Pancreas (tissue), 10 donors: ENCODE measurements around the gene SNU13. TPM values are rescaled to one million over a fixed set of nuclear protein-coding genes. Genes with fewer than 3 reads are reported as not detected.

Experiments used
- ATAC-seq, 4 donors: fragments of 200-7000 bp; cut with Tn5 transposase; one replicate each; pipeline versions ENCODE4 v1.8.0 to v1.9.1; 2020; ENCODE audit warnings: mild to moderate bottlenecking in 4 of 4, moderate library complexity in 4 of 4
- DNase-seq, 6 donors: peaks; one replicate each; pipeline ENCODE4 v3.0.0-alpha.2; 2020
- FAIRE-seq: peaks from 2 replicates; lab custom pipeline; 2012; peaks lifted over from hg19 to GRCh38; lab: Jason Lieb, UNC
- H3K27ac ChIP-seq, 4 donors: fragments of 200-600 bp; sonication (generic); 1 replicate in 3 of 4; 2 replicates in 1 of 4; pipeline versions ENCODE4 v1.5.0 to v1.8.0; 2020
- H3K27me3 ChIP-seq, 4 donors: fragments of 200-600 bp; one replicate each; pipeline ENCODE4 v1.8.0; 2021
- H3K36me3 ChIP-seq, 3 donors: fragments of 200-600 bp; sonication (generic) in 1 of 3; one replicate each; pipeline versions ENCODE4 v1.5.0 to v1.8.0; 2020 to 2021
- H3K4me1 ChIP-seq, 3 donors: fragments of 200-600 bp; one replicate each; pipeline ENCODE4 v1.8.0; 2021
- H3K4me3 ChIP-seq, 4 donors: fragments of 200-600 bp; sonication (generic) in 2 of 4; one replicate each; pipeline versions ENCODE4 v1.5.0 to v1.8.0; 2020 to 2021
- H3K9me3 ChIP-seq, 4 donors: fragments of 200-600 bp; one replicate each; pipeline ENCODE4 v1.8.0; 2021
- CTCF ChIP-seq, 4 donors: fragments of 200-600 bp; sonication (generic) in 3 of 4; IDR thresholded peaks; one replicate each; pipeline versions ENCODE4 v1.5.0 to v1.8.0; 2021; ENCODE audit warnings: antibody characterized with exemption in 4 of 4
- WGBS, 2 donors: extraction: QIAGEN DNeasy Blood & Tissue Kit; methylation state at CpG; one replicate each; pipeline ENCODE4 v1.1.7; 2013; 5-methylcytosine and 5-hydroxymethylcytosine counted together
- intact Hi-C, 3 donors: fragments of 100-400 bp; cut with DNase I; formaldehyde crosslinking; loops; one replicate each; pipeline versions ENCODE4 v1.11.1 to v1.14.2; 2022
- polyA plus RNA-seq, 2 donors: library from polyadenylated mRNA; stranded (reverse); fragments of 200-250 nt; gene quantifications; one replicate each; pipeline ENCODE4 v1.2.3, GENCODE V29; 2013
- total RNA-seq, 6 donors: library from RNA; stranded (reverse); fragmentation: NEBNext Ultra II Directional in 4 of 6; extraction: Animal tissue kit (Norgen Biotek cat#: 25700) in 4 of 6; gene quantifications; one replicate each; pipeline versions ENCODE4 v1.2.1 to v1.2.4, GENCODE V29; 2021 to 2023
- donor health status: healthy with polysubstance abuse.
- donor health status: DM: no; HTN: no; CAD: no; lungs with moderate emphysema.
- donor health status: DM: no; HTN: no; CAD: no.
- donor health status: control.
- donor health status: control.
- donor health status: Bipolar disorder and iron deficiency.
- donor health status: DM: yes; HTN: yes; CAD: no.
- donor health status: DM: no; HTN: no; CAD: no.
- donor health status: DM: no; HTN: no; CAD: no.
- donor health status: DM: yes; HTN: yes; CAD: no.

Gene SNU13
- total and polyA plus RNA-seq, 8 donors = 43.5 to 89.7 (median 59.5) TPM

GRCh38 chr22:41650821-41651220 lies 37.8 kb downstream of the SNU13 start:
- no peaks in the 10 kb centered on the region for H3K4me1 ChIP-seq
- ATAC-seq (peak in 1 of 4 donors; percentile 34), DNase-seq (no peak), FAIRE-seq (no peak)
- intact Hi-C loops = no loop called here
- H3K27me3 ChIP-seq = no peaks in the 10 kb centered on the region
- H3K27ac ChIP-seq = no peak overlapping the region
- no peak for TF ChIP-seq CTCF (IDR thresholded peaks at IDR 0.05)
- no peak overlapping the region for H3K4me3 ChIP-seq
- H3K36me3 ChIP-seq = peaks cover 3 to 84% (median 42%) of the 10 kb centered on the region in 3 donors
- no peaks in the 10 kb centered on the region for H3K9me3 ChIP-seq
- WGBS, 2 donors = 92 to 94% methylated on average over 11 of the region's 11 CpGs

- Histone ChIP-seq H3K4me1 (no peaks in the 10 kb centered on the region), H3K9me3 (no peaks in the 10 kb centered on the region), H3K27me3 (no peaks in the 10 kb centered on the region), H3K36me3 (peaks cover 2 to 85% (median 40%) of the 10 kb centered on the region in 3 donors), H3K4me3 (no peak overlapping the region), H3K27ac (no peak overlapping the region)
- intact Hi-C loops = no loop called here
- no peak for TF ChIP-seq CTCF (IDR thresholded peaks at IDR 0.05)
- DNase-seq (no peak), FAIRE-seq (no peak), ATAC-seq (no peak)
- 97 to 100% methylated on average over 1 of the region's 1 CpG for WGBS, 2 donors
These were observed 38.4 kb downstream of the SNU13 start for GRCh38 chr22:41650229-41650628.

- H3K27me3 ChIP-seq = no peaks in the 10 kb centered on the region
- no peak overlapping the region for H3K27ac ChIP-seq
- intact Hi-C loops = no loop called here
- peaks cover 0 to 76% (median 24%) of the 10 kb centered on the region in 3 donors for H3K36me3 ChIP-seq
- DNase-seq (no peak), ATAC-seq (no peak), FAIRE-seq (no peak)
- H3K9me3 ChIP-seq = no peaks in the 10 kb centered on the region
- H3K4me1 ChIP-seq = no peaks in the 10 kb centered on the region
- WGBS, 2 donors = 92 to 94% methylated on average over 1 of the region's 1 CpG
- TF ChIP-seq CTCF (IDR thresholded peaks at IDR 0.05) = no peak
- no peak overlapping the region for H3K4me3 ChIP-seq
These were observed 40.2 kb downstream of the SNU13 start for GRCh38 chr22:41648432-41648831.

GRCh38 chr22:41647771-41648170 lies 40.9 kb downstream of the SNU13 start:
- TF ChIP-seq CTCF (IDR thresholded peaks at IDR 0.05) = no peak
- Histone ChIP-seq H3K4me1 (no peaks in the 10 kb centered on the region), H3K27me3 (no peaks in the 10 kb centered on the region), H3K36me3 (peaks cover 0 to 76% (median 28%) of the 10 kb centered on the region in 3 donors), H3K4me3 (no peak overlapping the region), H3K9me3 (no peaks in the 10 kb centered on the region), H3K27ac (no peak overlapping the region)
- DNase-seq (no peak), ATAC-seq (no peak), FAIRE-seq (no peak)
- WGBS, 2 donors = 73 to 94% methylated on average over 2 to 3 of the region's 3 CpGs
- intact Hi-C loops = no loop called here

- FAIRE-seq (no peak), ATAC-seq (no peak), DNase-seq (no peak)
- 87 to 96% methylated on average over 6 of the region's 6 CpGs for WGBS, 2 donors
- Histone ChIP-seq H3K27me3 (no peaks in the 10 kb centered on the region), H3K9me3 (no peaks in the 10 kb centered on the region), H3K27ac (no peak overlapping the region), H3K36me3 (peaks cover 0 to 70% (median 15%) of the 10 kb centered on the region in 3 donors), H3K4me1 (no peaks in the 10 kb centered on the region), H3K4me3 (no peak overlapping the region)
- no peak for TF ChIP-seq CTCF (IDR thresholded peaks at IDR 0.05)
- intact Hi-C loops = no loop called here
These were observed 46.1 kb downstream of the SNU13 start for GRCh38 chr22:41642331-41643110.
